Esophagus mucosa (tissue), 1 donor: ENCODE results near the gene RBM6. TPM values are rescaled to one million over a fixed set of nuclear protein-coding genes. Genes with fewer than 3 reads are reported as not detected.
A peak's percentile ranks its signal among the peaks of the same experiment; 100 is the strongest.

Experiments
- ATAC-seq: fragments of 200-7000 bp; cut with Tn5 transposase; one replicate; pipeline ENCODE4 v1.9.1; 2020
- total RNA-seq: library from RNA; stranded (reverse); gene quantifications from one replicate; pipeline ENCODE4 v1.2.4, GENCODE V29; 2023
- donor health status: DM: yes; HTN: yes; CAD: no.

The RBM6 gene
- total RNA-seq, 1 donor from 2014 or later: 32.0 TPM

- no peak for ATAC-seq
Measured at GRCh38 chr3:50100386-50100785, 160.4 kb downstream of the RBM6 start.

- ATAC-seq: peak; percentile 67
Measured at GRCh38 chr3:50100956-50101845, 161.3 kb downstream of the RBM6 start.

- no peak for ATAC-seq
Measured at GRCh38 chr3:50102558-50102957, 162.6 kb downstream of the RBM6 start.

GRCh38 chr3:50111757-50112156, 171.8 kb downstream of the RBM6 start:
- ATAC-seq: no peak

GRCh38 chr3:50112462-50112861, 172.5 kb downstream of the RBM6 start:
- no peak for ATAC-seq

GRCh38 chr3:50117120-50117519, 177.2 kb downstream of the RBM6 start:
- no peak for ATAC-seq

- ATAC-seq: no peak
Measured at GRCh38 chr3:50118237-50118636, 178.3 kb downstream of the RBM6 start.

- no peak for ATAC-seq
Measured at GRCh38 chr3:50119786-50120185, 179.8 kb downstream of the RBM6 start.

GRCh38 chr3:50120364-50121071, 180.6 kb downstream of the RBM6 start:
- no peak for ATAC-seq

GRCh38 chr3:50121072-50122032, 181.4 kb downstream of the RBM6 start:
- peak; percentile 74 for ATAC-seq

GRCh38 chr3:50122071-50122470, 182.1 kb downstream of the RBM6 start:
- peak; percentile 22 for ATAC-seq

GRCh38 chr3:50122661-50123391, 182.9 kb downstream of the RBM6 start:
- ATAC-seq: peak; percentile 20

GRCh38 chr3:50123394-50124051, 183.6 kb downstream of the RBM6 start:
- ATAC-seq: peak; percentile 57

- ATAC-seq: peak; percentile 6
Measured at GRCh38 chr3:50124052-50124799, 184.3 kb downstream of the RBM6 start.

GRCh38 chr3:50124800-50125178, 184.8 kb downstream of the RBM6 start:
- no peak for ATAC-seq

- no peak for ATAC-seq
Measured at GRCh38 chr3:50125541-50126286, 185.8 kb downstream of the RBM6 start.

GRCh38 chr3:50126287-50127211, 186.6 kb downstream of the RBM6 start:
- ATAC-seq: no peak
